ENCODE results near the gene RAMP3.
"Not testable (repeated sequence)": the region's sequence is repeated elsewhere in the genome, so short reads cannot be mapped to it uniquely, and the experiment has no call there.

RAMP3 gene

GRCh38 chr7:45132708-45133320 lies 24.8 kb upstream of the RAMP3 start:
- no peak for DNase-seq (ENCODE audit: low spot score)

GRCh38 chr7:45133352-45133751 lies 24.2 kb upstream of the RAMP3 start:
- no peak for DNase-seq (ENCODE audit: low spot score)

GRCh38 chr7:45133877-45134276 lies 23.7 kb upstream of the RAMP3 start:
- no peak for DNase-seq (ENCODE audit: low spot score)

GRCh38 chr7:45136106-45137060 lies 21.2 kb upstream of the RAMP3 start:
- DNase-seq (ENCODE audit: low spot score): peak; percentile 81

GRCh38 chr7:45138433-45139267 lies 18.9 kb upstream of the RAMP3 start:
- no peak for DNase-seq (ENCODE audit: low spot score)

- peak; percentile 10 for DNase-seq (ENCODE audit: low spot score)
Measured at GRCh38 chr7:45140827-45141226, 16.8 kb upstream of the RAMP3 start.

- DNase-seq (ENCODE audit: low spot score): no peak
Measured at GRCh38 chr7:45143616-45144015, 14.0 kb upstream of the RAMP3 start.

- DNase-seq (ENCODE audit: low spot score): no peak
Measured at GRCh38 chr7:45145881-45146280, 11.7 kb upstream of the RAMP3 start.

GRCh38 chr7:45146531-45147379 lies 10.8 kb upstream of the RAMP3 start:
- DNase-seq (ENCODE audit: low spot score): no peak

- DNase-seq (ENCODE audit: low spot score): no peak
Measured at GRCh38 chr7:45147858-45148652, 9.5 kb upstream of the RAMP3 start.

GRCh38 chr7:45148653-45148973 lies 9.0 kb upstream of the RAMP3 start:
- DNase-seq (ENCODE audit: low spot score): no peak

- no peak for DNase-seq (ENCODE audit: low spot score)
Measured at GRCh38 chr7:45149606-45150005, 8.0 kb upstream of the RAMP3 start.

GRCh38 chr7:45150199-45150598 lies 7.4 kb upstream of the RAMP3 start:
- no peak for DNase-seq (ENCODE audit: low spot score)

GRCh38 chr7:45151131-45151684 lies 6.4 kb upstream of the RAMP3 start:
- DNase-seq (ENCODE audit: low spot score): no peak

- no peak for DNase-seq (ENCODE audit: low spot score)
Measured at GRCh38 chr7:45151967-45152366, 5.6 kb upstream of the RAMP3 start.

GRCh38 chr7:45153233-45153632 lies 4.4 kb upstream of the RAMP3 start:
- DNase-seq (ENCODE audit: low spot score): no peak

- not testable (repeated sequence) for DNase-seq (ENCODE audit: low spot score)
Measured at GRCh38 chr7:45153861-45154260, 3.7 kb upstream of the RAMP3 start.

- no peak for DNase-seq (ENCODE audit: low spot score)
Measured at GRCh38 chr7:45155357-45155900, 2.2 kb upstream of the RAMP3 start.

GRCh38 chr7:45155941-45156340 lies 1.6 kb upstream of the RAMP3 start:
- no peak for DNase-seq (ENCODE audit: low spot score)

Data from activated CD4-positive, alpha-beta T cell treated with anti-CD3 and anti-CD28 coated beads, Interleukin-2, Interleukin-4, amounts not matched to agents 100 ng/mL and 50 ng/mL, durations not matched to agents 16 hours and 8 hours (primary cell).